ENCODE results near the gene TAL1.

DNA sequence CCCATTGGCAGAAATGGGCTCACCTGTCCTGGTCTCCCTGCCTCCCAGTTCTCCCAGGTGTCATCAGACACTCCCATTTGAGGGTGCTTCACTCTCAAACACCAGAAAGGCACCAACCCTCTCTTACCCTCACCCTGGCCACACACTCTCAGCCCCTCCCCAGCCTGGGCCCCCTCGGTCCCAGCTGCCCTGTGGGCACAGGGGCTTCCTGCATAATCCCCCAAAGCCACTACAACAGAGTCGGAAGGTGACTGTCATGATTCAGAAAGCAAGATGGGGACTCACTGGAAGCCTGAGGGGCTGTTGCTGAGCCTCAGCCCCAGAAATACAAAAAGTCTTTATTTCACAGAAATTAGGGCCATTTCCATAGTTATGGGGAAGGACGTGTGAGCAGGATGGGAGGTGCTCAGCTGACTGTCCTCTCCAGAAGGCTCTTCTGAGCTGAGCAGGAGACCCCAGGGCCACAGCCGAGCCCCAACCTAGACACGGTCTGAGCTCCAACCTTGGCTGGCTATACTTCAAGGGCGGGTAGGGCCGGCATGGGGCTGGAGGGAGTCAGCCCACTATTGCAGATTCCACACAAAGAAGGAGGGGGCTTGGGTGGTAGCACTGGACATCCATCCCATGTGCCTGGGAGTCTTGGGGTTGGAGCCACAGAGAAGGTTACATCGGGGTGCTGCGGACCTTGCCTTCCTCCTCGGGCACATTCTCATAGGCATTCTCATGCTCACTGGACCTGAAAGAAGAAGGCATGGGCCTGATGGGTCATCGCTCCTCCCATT, 48.5 kb downstream of the TAL1 start:
- TF ChIP-seq CTCF (IDR thresholded peaks at IDR 0.05), result no peak
- TF ChIP-seq POLR2A (IDR thresholded peaks at IDR 0.05), result no peak

Data from right lobe of liver (tissue), 4 donors.